Smooth muscle cell (in vitro differentiated cells): ENCODE data around the gene IL27RA. TPM values are rescaled to one million over a fixed set of nuclear protein-coding genes. Genes with fewer than 3 reads are reported as not detected.

ENCODE experiments used
- DNase-seq: peaks from one replicate; lab custom pipeline; 2025; ENCODE audit not compliant: unreplicated experiment; lab: John Stamatoyannopoulos, UW
- H2AFZ ChIP-seq: fragments of 200-600 bp; sonication (generic); 2 replicates; pipeline ENCODE4 v1.6.0; 2016; ENCODE audit warnings: antibody characterized with exemption, low read depth, mild to moderate bottlenecking
- H3F3A ChIP-seq: fragments of 200-600 bp; sonication (generic); 2 replicates; pipeline ENCODE4 v1.6.0; 2017; ENCODE audit warnings: antibody characterized with exemption, low read depth
- H3K27ac ChIP-seq: fragments of 200-600 bp; sonication (generic); 2 replicates; pipeline ENCODE4 v1.5.1; 2016; ENCODE audit warnings: low read depth, mild to moderate bottlenecking
- H3K27me3 ChIP-seq: fragments of 200-600 bp; sonication (generic); 2 replicates; pipeline ENCODE4 v1.6.1; 2016; ENCODE audit warnings: low read depth, mild to moderate bottlenecking
- H3K36me3 ChIP-seq: fragments of 200-600 bp; sonication (generic); 2 replicates; pipeline ENCODE4 v1.5.1; 2016; ENCODE audit warnings: low read depth
- H3K4me1 ChIP-seq: fragments of 200-600 bp; sonication (generic); 2 replicates; pipeline ENCODE4 v1.5.1; 2016; ENCODE audit warnings: low read depth
- H3K4me2 ChIP-seq: fragments of 200-600 bp; sonication (generic); 2 replicates; pipeline ENCODE4 v1.6.0; 2016; ENCODE audit warnings: mild to moderate bottlenecking
- H3K4me3 ChIP-seq: fragments of 200-600 bp; sonication (generic); 2 replicates; pipeline ENCODE4 v1.5.1; 2016; ENCODE audit warnings: mild to moderate bottlenecking
- H3K79me2 ChIP-seq: fragments of 200-600 bp; sonication (generic); 2 replicates; pipeline ENCODE4 v1.6.0; 2016; ENCODE audit warnings: low read depth, mild to moderate bottlenecking
- H3K9ac ChIP-seq: fragments of 200-600 bp; sonication (generic); 2 replicates; pipeline ENCODE4 v1.6.0; 2016; ENCODE audit warnings: low read depth
- H3K9me3 ChIP-seq: fragments of 200-600 bp; sonication (generic); replicated peaks from 2 replicates; pipeline ENCODE4 v1.5.1; 2016; ENCODE audit warnings: low read depth
- H4K20me1 ChIP-seq: fragments of 200-600 bp; sonication (generic); 2 replicates; pipeline ENCODE4 v1.6.0; 2016; ENCODE audit warnings: low read depth
- CTCF ChIP-seq: fragments of 200-600 bp; sonication (generic); IDR thresholded peaks from 2 replicates; pipeline ENCODE4 v1.5.1; 2017; ENCODE audit warnings: borderline replicate concordance, mild to moderate bottlenecking, antibody characterized with exemption; ENCODE audit not compliant: insufficient read depth, poor library complexity, severe bottlenecking
- WGBS: methylation state at CpG from one replicate; pipeline ENCODE4 v1.1.7; 2016; ENCODE audit warnings: low lambda C conversion rate; 5-methylcytosine and 5-hydroxymethylcytosine counted together
- polyA plus RNA-seq: library from polyadenylated mRNA; unstranded; fragments of >200 nt; fragmentation: Nextera tagmentation; extraction: Ambion mirVana; gene quantifications from 2 replicates; pipeline ENCODE4 v1.2.1, GENCODE V29; 2016
- total RNA-seq: library from RNA; depleted of rRNA; stranded (reverse); fragments of >200 nt; gene quantifications from 2 replicates; pipeline ENCODE4 v1.2.3, GENCODE V29; 2014

The IL27RA gene
- total and polyA plus RNA-seq, 2 experiments from 2014 or later: 3.1 to 3.8 TPM

GRCh38 chr19:14093117-14093823 is 61.7 kb downstream of the IL27RA start:
- H3K79me2 ChIP-seq: no peaks in the 10 kb centered on the region
- 95% methylated on average over 9 of the region's 9 CpGs for WGBS
- H3K27me3 ChIP-seq: no peaks in the 10 kb centered on the region
- TF ChIP-seq CTCF: no peak
- no peak overlapping the region for H2AFZ ChIP-seq
- H3K9ac ChIP-seq: no peak overlapping the region
- no peak for DNase-seq
- no peaks in the 10 kb centered on the region for H3K36me3 ChIP-seq
- H3K4me1 ChIP-seq: no peaks in the 10 kb centered on the region
- peaks cover 12% of the 10 kb centered on the region for H4K20me1 ChIP-seq
- H3K4me2 ChIP-seq: no peak overlapping the region
- no peaks in the 10 kb centered on the region for H3F3A ChIP-seq
- H3K9me3 ChIP-seq: no peaks in the 10 kb centered on the region
- no peak overlapping the region for H3K27ac ChIP-seq
- H3K4me3 ChIP-seq: no peak overlapping the region

GRCh38 chr19:14094854-14095253 is 63.3 kb downstream of the IL27RA start:
- Histone ChIP-seq H3K27ac (no peak overlapping the region), H3K9ac (no peak overlapping the region), H4K20me1 (no peaks in the 10 kb centered on the region), H3F3A (no peaks in the 10 kb centered on the region), H3K9me3 (no peaks in the 10 kb centered on the region), H3K4me2 (no peak overlapping the region), H3K27me3 (no peaks in the 10 kb centered on the region), H3K4me3 (no peak overlapping the region), H3K4me1 (no peaks in the 10 kb centered on the region), H3K36me3 (no peaks in the 10 kb centered on the region), H2AFZ (no peak overlapping the region), H3K79me2 (no peaks in the 10 kb centered on the region)
- DNase-seq: no peak
- 97% methylated on average over 7 of the region's 7 CpGs for WGBS
- no peak for TF ChIP-seq CTCF

- no peaks in the 10 kb centered on the region for H3K79me2 ChIP-seq
- TF ChIP-seq CTCF: no peak
- H3F3A ChIP-seq: no peaks in the 10 kb centered on the region
- no peak overlapping the region for H2AFZ ChIP-seq
- H3K4me2 ChIP-seq: no peak overlapping the region
- H3K36me3 ChIP-seq: no peaks in the 10 kb centered on the region
- H4K20me1 ChIP-seq: no peaks in the 10 kb centered on the region
- H3K27me3 ChIP-seq: no peaks in the 10 kb centered on the region
- H3K9me3 ChIP-seq: no peaks in the 10 kb centered on the region
- no peak overlapping the region for H3K9ac ChIP-seq
- no peak overlapping the region for H3K4me3 ChIP-seq
- 97% methylated on average over 11 of the region's 11 CpGs for WGBS
- no peak overlapping the region for H3K27ac ChIP-seq
- H3K4me1 ChIP-seq: no peaks in the 10 kb centered on the region
- no peak for DNase-seq
Observed at GRCh38 chr19:14096272-14096992, 64.9 kb downstream of the IL27RA start.
